ENCODE data around the gene TNS1.

The TNS1 gene

GRCh38 chr2:217817466-217818292 lies 185.1 kb downstream of the TNS1 start:
- no peaks in the 10 kb centered on the region for H3K9me3 ChIP-seq
- H3K4me3 ChIP-seq (ENCODE audit: low read depth in 1 of 2, low read length in 1 of 2), result no peak overlapping the region
- H3K4me1 ChIP-seq (ENCODE audit: control insufficient read depth in 1 of 2, insufficient read depth in 1 of 2, low read depth in 1 of 2, low read length in 1 of 2), result no peaks in the 10 kb centered on the region
- H3K27ac ChIP-seq, result no peak overlapping the region
- H3K27me3 ChIP-seq, result no peaks in the 10 kb centered on the region
- TF ChIP-seq CTCF (IDR thresholded peaks at IDR 0.05), result no peak
- H3K36me3 ChIP-seq, result no peaks in the 10 kb centered on the region

GRCh38 chr2:217816396-217816869 lies 186.4 kb downstream of the TNS1 start:
- Histone ChIP-seq H3K4me1 (ENCODE audit: control insufficient read depth in 1 of 2, insufficient read depth in 1 of 2, low read depth in 1 of 2, low read length in 1 of 2) (no peaks in the 10 kb centered on the region), H3K27ac (no peak overlapping the region), H3K9me3 (no peaks in the 10 kb centered on the region), H3K36me3 (no peaks in the 10 kb centered on the region), H3K27me3 (no peaks in the 10 kb centered on the region), H3K4me3 (ENCODE audit: low read depth in 1 of 2, low read length in 1 of 2) (no peak overlapping the region)
- no peak for TF ChIP-seq CTCF (IDR thresholded peaks at IDR 0.05)

- Histone ChIP-seq H3K4me1 (ENCODE audit: control insufficient read depth in 1 of 2, insufficient read depth in 1 of 2, low read depth in 1 of 2, low read length in 1 of 2) (no peaks in the 10 kb centered on the region), H3K27ac (no peak overlapping the region), H3K36me3 (no peaks in the 10 kb centered on the region), H3K4me3 (ENCODE audit: low read depth in 1 of 2, low read length in 1 of 2) (no peak overlapping the region), H3K27me3 (no peaks in the 10 kb centered on the region), H3K9me3 (no peaks in the 10 kb centered on the region)
- no peak for TF ChIP-seq CTCF (IDR thresholded peaks at IDR 0.05)
Observed at GRCh38 chr2:217813828-217814227, 189.0 kb downstream of the TNS1 start.

GRCh38 chr2:217812170-217812569 lies 190.6 kb downstream of the TNS1 start:
- H3K36me3 ChIP-seq, result no peaks in the 10 kb centered on the region
- H3K9me3 ChIP-seq, result no peaks in the 10 kb centered on the region
- TF ChIP-seq CTCF (IDR thresholded peaks at IDR 0.05), result no peak
- no peaks in the 10 kb centered on the region for H3K27me3 ChIP-seq
- H3K4me1 ChIP-seq (ENCODE audit: control insufficient read depth in 1 of 2, insufficient read depth in 1 of 2, low read depth in 1 of 2, low read length in 1 of 2), result no peaks in the 10 kb centered on the region
- H3K4me3 ChIP-seq (ENCODE audit: low read depth in 1 of 2, low read length in 1 of 2), result no peak overlapping the region
- no peak overlapping the region for H3K27ac ChIP-seq

GRCh38 chr2:217810260-217810659 lies 192.5 kb downstream of the TNS1 start:
- Histone ChIP-seq H3K9me3 (no peaks in the 10 kb centered on the region), H3K36me3 (no peaks in the 10 kb centered on the region), H3K4me1 (ENCODE audit: control insufficient read depth in 1 of 2, insufficient read depth in 1 of 2, low read depth in 1 of 2, low read length in 1 of 2) (no peaks in the 10 kb centered on the region), H3K4me3 (ENCODE audit: low read depth in 1 of 2, low read length in 1 of 2) (no peak overlapping the region), H3K27ac (no peak overlapping the region), H3K27me3 (no peaks in the 10 kb centered on the region)
- TF ChIP-seq CTCF (IDR thresholded peaks at IDR 0.05), result no peak

Measured in neutrophil (primary cell).